SH-SY5Y (cell line): Measurements from ENCODE around the gene FOXE1.

Experiments used
- GATA2 ChIP-seq: IDR thresholded peaks from 2 replicates; pipeline ENCODE4 v1.6.1; 2011; ENCODE audit warnings: mild to moderate bottlenecking, low read depth, low read length
- GATA3 ChIP-seq: IDR thresholded peaks from 2 replicates; pipeline ENCODE4 v1.6.1; 2011; ENCODE audit warnings: low read depth, mild to moderate bottlenecking, low read length, moderate library complexity

Gene FOXE1

GRCh38 chr9:97853056-97853843 is at the start of gene FOXE1:
Gene FOXE1, plus strand, starts transcription at chr9:97853226. Its CDS starts 689 bp downstream, at chr9:97853915.
- TF ChIP-seq GATA2 (no peak), GATA3 (no peak)

- TF ChIP-seq GATA2 (no peak), GATA3 (no peak)
Measured at GRCh38 chr9:97804059-97804365, 49.0 kb upstream of the FOXE1 start.

GRCh38 chr9:97806721-97807120 is 46.3 kb upstream of the FOXE1 start:
- no peak for TF ChIP-seq GATA2
- TF ChIP-seq GATA3, result no peak

- TF ChIP-seq GATA3, result no peak
- no peak for TF ChIP-seq GATA2
Measured at GRCh38 chr9:97807681-97808080, 45.3 kb upstream of the FOXE1 start.

- TF ChIP-seq GATA2 (no peak), GATA3 (no peak)
Measured at GRCh38 chr9:97808415-97808814, 44.6 kb upstream of the FOXE1 start.

- TF ChIP-seq GATA3, result no peak
- TF ChIP-seq GATA2, result no peak
Measured at GRCh38 chr9:97808972-97809371, 44.1 kb upstream of the FOXE1 start.

GRCh38 chr9:97809666-97810344 is 43.2 kb upstream of the FOXE1 start:
- TF ChIP-seq GATA3, result no peak
- no peak for TF ChIP-seq GATA2

- no peak for TF ChIP-seq GATA2
- no peak for TF ChIP-seq GATA3
Measured at GRCh38 chr9:97811533-97812246, 41.3 kb upstream of the FOXE1 start.

- TF ChIP-seq GATA3 (no peak), GATA2 (no peak)
Measured at GRCh38 chr9:97812247-97812543, 40.8 kb upstream of the FOXE1 start.

GRCh38 chr9:97813072-97813471 is 40.0 kb upstream of the FOXE1 start:
- TF ChIP-seq GATA3, result no peak
- TF ChIP-seq GATA2, result no peak

GRCh38 chr9:97819735-97820134 is 33.3 kb upstream of the FOXE1 start:
- TF ChIP-seq GATA3, result no peak
- TF ChIP-seq GATA2, result no peak

- TF ChIP-seq GATA3 (no peak), GATA2 (no peak)
Measured at GRCh38 chr9:97820373-97820772, 32.7 kb upstream of the FOXE1 start.

GRCh38 chr9:97830884-97831829 is 21.9 kb upstream of the FOXE1 start:
- no peak for TF ChIP-seq GATA3
- no peak for TF ChIP-seq GATA2
